HG02759 (cell line): ENCODE measurements around the gene LIMS2.

Experiments
- ATAC-seq: cut with Tn5 transposase; IDR thresholded peaks from one replicate; pipeline ENCODE4 v1.9.1; 2021; ENCODE audit warnings: mild to moderate bottlenecking, moderate library complexity; ENCODE audit not compliant: unreplicated experiment

LIMS2 gene

DNA sequence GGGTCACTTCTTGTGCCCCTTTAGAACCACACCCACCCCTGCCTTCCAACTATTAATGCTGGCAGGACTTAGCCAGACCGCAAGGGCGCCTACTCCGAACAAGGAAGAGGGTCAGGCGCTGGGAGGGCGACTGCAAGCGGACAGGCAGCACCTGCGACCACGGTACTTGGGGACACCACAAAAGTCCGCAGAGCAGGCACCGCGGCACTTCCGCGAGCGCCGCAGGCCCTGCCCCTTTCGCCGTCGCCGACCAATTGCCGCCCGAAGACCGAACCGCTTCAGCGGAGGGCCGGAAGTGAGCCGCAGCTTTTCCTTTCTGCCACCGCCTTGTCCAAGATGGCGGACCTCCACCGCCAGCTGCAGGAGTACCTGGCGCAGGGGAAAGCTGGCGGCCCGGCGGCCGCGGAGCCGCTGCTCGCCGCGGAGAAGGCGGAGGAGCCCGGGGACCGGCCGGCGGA, 25.9 kb upstream of the LIMS2 start, which contains the start of gene SFT2D3:
TSS of gene SFT2D3 (plus strand) at position 305 of the 458 bp plus-strand sequence. CDS start at position 337, 32 bp downstream.
- ATAC-seq = peak; percentile 74

DNA sequence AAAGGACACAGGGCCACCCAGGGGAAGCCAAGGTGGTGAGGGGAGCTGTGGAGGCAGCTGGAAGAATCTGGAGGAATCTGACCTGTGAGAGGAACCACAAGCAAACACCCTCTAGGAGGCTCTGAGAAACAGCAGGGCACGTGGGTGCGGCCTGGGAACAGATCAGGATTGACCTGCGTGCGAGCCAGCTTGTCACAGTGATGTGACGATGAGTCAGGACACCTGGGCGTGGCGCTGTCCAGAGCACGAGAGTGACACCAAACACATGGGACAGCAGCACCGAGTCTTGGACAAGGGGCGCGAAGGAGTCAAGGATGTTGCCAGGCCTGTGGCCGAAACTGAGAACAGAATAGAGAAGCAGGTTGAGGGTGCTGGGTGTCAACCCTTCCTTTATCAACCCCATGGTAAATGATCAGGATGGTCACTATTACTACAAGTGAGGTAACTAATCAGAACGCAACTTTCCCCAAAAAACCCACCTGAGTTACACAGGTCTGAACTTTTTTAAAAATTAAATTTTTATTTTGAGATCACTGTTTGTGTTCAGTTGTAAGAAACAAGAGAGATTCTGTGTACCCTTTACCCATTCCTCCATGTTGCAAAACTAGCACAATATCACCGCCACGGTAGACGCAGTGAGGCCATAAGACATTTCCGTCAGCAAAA, 25.3 kb upstream of the LIMS2 start:
- peak; percentile 61 for ATAC-seq

DNA sequence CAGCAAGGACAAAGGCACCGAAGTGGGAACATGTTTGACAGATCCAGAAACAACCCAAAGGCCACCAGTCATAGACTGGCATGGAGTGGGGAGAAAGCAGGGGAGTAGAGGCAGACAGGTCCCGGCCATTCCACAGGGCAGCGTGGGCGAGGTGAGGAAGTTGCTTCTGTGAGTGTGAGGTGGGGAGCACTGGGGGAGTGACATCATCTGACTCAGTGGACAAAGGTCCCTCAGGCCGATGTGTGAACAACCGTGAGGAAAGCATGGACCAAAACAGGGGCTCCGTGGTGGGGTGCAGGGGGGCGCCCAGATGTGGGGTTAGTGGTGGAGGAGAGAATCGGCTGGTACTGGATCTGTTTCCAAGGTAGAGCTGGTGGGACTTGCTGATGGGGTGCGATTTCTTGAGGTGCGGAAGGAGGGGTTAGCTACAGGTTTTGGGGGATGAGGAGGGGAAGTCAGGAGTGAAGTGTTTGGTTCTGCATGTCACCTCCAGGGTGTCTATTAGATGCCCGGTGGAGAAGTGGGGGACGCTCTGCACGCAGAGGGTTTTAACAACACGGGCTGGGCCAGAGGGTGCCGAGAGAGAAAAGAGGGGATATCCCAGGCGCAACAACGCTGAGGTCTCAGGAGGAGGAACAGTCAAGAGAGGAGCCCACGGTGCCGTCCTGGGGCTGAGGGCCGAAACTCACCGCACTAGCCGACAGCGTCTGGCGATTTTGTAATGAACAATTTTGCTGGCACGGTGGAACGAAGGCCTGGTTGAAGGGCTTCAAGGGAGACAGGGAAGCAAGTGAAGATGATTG, 23.4 kb upstream of the LIMS2 start:
- ATAC-seq = no peak

DNA sequence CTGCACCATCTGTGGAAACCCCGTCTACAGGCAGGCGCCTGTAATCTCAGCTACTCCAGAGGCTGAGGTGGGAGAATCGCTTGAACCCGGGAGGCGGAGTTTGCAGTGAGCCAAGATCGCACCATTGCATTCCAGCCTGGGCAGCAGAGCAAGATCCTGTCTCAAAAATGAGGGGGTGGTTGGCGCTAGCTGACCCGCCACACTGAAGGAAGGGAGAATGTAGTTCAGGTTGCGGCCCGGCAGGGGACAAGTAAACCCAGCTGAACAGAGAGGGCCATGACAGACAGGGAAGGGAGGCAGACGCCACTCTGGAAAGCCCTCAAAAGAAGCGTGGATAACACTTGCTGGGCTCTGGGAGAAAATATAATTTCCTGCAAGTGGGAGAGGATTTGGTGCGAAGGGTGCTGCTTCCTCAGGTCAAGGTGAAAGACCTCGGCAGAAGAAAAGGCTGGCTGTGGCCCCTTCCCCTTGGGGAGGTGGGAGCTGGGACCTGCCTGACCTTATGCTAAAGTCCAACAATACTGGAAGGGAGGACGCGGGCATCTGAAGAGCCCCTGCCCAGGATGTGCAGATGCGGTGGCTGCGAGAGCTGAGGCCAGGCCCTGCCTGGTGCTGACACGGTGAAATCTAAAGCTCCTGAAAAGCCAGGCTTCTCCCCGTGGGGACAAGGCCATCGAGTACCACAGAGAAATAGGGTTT, 22.3 kb upstream of the LIMS2 start:
- ATAC-seq = no peak

DNA sequence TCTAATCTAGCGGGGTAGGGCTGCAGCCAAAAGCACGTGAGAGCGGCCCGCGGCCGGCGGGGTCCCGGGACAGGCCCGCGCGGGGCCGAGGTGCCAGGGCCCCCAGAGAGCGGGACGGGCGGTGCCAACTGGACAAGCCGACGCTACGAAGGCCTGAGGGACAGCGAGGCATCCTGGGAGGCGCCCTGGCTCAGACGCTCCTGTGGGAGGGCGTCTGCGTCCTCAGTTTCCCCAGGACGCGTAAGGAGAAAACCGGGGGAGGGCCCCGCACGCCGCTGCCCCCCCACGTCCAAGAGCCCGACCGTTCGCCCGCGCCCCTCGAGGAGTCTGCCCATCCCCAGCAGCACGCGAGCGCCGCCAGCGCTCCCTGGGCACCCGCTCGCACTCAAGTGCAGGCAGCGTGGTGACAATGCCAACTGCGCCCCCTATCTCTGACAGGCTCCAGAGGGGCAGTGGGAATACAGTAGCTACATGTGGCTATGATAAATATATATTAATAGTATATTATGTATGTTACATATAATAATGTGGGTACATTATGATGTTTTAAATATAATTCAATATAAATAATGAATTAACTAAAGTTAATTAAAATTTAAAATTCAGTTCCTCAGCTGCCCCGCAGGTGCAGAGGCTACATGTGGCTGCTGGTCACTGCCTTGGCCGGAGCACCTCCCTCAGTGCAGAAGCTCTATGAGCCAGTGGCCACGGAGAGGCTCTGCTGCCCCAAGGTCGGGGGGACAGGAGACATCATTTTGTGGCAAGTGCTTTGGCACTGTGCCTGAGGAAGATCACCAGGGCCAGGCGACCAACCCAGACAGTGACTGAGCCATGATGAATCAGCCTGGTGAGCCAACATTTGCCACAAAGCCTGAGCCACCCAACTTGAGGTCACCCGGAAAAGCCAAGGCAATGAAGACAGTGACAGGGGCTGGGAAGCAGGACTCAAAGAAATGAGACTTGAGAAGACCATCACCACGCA, 20.5 kb upstream of the LIMS2 start:
- no peak for ATAC-seq

DNA sequence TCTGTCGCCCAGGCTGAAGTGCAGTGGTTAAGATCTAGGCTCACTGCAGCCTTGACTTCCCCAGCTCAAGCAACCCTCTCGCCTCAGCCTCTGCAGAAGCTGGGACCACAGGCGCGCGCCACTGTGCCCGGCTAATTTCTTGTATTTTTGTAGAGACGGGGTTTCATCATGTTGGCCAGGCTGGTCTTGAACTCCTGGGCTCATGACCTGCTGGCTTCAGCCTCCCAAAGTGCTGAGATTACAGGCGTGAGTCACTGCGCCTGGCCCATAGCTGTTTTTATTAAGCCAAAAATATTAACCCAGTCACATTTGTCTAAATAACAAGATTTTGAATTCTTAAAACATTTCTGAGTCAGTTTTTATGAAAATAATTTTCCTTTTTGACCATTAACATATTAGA, 19.7 kb upstream of the LIMS2 start:
- ATAC-seq = no peak

DNA sequence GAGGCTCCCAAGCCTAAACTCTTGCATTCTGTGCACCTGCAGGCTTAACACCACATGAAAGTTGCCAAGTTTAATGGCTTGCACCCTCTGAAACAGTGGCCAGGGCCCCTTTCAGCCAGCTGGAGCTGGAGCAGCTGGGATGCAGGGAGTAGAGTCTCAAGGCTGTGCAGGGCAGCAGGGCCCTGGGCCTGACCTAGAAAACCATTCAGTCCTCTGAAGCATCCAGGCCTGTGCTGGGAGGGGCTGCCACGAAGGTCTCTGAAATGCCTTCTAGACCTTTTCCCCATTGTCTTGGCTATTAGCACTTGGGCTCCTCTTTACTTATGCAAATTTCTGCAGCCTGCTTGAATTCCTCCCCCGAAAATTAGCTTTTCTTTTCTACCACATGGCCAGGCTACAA, 15.4 kb upstream of the LIMS2 start:
- ATAC-seq = no peak

DNA sequence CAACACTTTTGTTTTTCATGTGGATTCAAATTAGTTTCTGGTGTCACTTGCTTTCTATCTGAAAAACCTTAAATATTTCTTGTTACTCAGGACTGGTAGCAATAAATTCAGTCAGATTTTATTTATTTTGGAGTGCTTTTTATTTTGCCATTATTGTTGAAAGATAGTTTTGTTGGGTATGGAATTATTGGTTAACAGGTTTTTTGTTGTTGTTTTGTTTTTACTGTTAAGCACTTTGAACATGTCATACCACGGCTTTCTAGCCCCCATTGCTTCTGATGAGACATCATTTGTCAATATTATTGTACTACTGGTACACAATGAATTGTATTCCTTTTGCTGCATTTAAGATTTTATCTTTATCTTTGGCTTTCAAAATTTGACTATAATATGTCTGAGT, 13.1 kb upstream of the LIMS2 start:
- no peak for ATAC-seq

DNA sequence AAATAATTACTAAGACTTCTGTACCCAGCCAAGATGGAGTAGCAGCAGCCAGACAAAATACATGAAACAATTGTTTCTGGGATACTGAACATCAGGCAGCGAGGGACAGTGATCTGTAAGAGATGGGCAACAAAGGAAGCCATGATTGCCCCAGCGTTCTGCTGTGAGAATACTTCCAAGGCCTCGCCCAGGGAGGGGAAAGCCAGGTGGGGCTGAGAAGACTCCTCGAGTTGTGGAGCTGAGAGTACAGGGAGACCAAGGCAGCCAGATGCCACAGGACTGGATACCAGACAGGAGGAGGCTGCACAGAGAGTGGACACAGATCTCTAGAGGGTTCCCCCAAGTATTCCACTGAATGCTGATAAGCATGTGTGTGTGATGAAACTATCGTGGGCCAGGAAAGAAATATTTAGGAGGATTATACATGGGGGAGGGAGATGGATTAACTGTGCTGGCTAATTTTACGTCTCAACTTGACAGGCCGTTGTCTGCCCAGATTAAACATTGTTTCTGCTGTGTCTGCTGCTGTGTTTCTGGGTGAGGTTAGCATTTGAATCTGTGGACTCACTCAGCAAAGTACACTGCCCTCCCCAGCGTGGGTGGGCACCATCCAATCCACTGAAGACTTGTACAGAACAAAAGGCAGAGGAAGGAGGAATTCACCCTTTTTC, 10.2 kb upstream of the LIMS2 start:
- no peak for ATAC-seq

DNA sequence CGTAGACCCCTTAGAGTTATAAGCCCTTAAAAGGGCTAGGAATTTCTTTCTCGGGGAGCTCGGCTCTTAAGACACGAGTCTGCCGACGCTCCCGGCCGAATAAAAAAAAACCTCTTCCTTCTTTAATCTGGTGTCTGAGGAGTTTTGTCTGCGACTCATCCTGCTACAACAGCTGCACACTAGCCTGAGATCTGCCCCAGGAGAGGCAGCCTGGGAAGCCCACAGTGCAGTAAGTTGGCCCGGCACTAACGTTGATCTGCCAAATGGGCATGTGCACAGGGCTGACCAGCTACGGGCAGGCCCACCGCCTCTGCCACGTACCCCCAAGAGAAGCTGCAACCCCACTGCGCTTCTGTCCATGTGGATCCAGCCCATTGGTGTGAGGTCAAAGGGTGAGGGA, 8.4 kb upstream of the LIMS2 start:
- ATAC-seq = no peak

DNA sequence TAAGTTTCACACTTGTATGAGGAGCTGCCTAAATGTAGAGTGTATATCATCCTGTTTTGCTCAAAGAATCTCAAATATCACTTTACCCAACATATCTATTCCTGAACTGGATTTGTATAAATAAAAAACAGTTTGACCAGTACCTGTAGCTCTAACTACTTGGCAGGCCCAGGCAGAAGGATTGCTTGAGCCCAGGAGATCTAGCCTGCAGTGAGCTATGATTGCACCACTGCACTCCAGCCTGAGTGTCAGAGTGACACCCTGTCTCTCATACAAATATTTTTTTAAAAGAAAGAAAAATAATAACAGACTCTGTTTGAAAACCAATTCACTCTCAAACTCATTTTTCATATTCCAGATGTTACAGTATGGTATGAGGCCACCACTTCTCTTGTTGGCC, 7.7 kb upstream of the LIMS2 start:
- ATAC-seq = no peak

DNA sequence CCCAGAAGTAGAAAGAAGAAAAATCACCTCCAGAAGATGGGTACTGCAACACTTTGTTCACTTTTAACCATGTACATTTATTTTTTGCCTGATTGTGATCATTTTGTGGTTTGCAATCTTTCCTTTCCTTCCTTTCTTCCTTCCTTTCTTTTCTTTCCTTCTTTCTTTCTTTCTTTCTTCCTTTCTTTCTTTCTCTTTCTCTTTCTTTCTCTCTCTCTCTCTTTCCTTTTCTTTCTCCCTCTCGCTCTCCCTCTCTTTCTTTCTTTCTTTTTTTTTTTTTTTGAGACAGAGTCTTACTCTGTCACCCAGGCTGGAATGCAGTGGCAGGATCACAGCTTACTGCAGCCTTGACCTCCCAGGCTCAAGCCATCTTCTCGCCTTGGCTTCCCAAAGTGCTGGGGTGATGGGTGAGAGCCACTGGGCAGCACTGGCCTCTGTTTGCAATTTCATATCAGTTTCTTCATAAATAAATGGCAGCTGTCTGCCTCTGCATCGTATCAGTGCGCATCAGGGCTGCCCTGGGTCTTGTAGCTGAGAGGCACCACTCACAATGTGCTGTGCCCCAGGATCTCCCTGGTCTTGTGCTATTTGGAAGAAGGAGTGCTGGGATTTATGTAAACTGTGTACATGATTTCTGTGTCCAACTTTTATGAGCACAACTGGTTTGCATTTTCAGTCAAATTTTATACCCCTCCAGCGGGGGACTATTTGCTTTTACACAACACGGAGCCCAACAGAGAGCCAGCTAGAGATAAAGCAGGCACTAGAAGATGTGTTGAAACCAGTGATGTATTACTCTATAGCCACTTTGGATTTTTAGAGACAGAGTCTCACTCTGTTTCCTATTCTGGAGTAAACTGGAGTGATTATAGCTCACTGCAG, 6.9 kb upstream of the LIMS2 start:
- no peak for ATAC-seq

DNA sequence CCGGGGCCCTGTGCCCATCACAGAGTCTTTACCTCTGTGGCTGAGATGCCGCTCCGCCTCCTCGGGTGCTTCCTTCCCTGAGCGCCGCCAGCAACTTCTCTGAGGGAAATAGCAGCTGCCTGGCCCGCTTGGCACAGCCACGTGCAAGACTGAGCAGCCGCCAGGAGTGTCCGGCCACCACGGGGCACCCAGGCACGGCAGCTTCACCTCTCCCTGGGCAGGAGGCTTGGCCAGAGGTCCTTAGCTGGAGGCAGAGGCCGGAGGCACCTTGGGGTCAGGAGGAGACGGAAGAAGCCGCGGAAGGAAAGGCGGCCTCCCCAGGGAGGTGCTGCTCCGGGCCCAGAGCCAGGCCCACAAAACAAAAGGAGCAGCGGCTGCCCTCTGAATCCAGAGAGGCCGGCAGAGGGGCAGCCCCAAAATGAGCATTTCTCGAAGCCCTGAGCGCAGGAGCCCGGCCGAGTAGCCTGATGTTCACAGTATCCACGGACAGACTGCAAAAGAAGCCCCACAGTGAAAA, 6.0 kb upstream of the LIMS2 start:
- ATAC-seq = no peak

DNA sequence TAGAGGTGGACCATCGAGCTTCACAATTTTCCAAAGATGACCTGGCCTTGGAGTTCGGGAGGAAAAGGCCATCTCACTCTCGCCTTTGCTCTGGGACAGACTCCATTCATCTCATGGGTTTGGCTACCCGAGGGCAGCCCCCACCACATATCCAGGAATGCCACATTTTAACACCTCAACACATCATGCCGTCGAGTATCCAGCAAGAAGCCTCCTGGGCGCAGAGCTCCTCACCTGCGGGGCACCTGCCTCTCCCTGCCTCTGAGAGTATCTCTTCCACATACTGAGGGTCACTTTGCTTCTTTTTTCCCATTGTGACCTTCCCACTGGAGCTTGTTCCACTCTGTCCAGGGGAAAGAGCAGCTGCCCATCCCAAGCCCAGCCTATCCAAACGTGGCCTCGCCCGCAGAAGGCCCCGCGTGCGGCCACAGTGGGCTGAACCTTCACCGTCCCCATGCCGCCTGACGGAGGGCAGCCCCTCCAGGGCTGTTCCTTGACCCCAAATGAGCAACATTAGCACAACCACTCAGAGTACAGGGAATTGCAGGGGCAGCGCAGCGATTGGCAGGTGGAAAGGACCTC, 5.5 kb upstream of the LIMS2 start:
- ATAC-seq = no peak

DNA sequence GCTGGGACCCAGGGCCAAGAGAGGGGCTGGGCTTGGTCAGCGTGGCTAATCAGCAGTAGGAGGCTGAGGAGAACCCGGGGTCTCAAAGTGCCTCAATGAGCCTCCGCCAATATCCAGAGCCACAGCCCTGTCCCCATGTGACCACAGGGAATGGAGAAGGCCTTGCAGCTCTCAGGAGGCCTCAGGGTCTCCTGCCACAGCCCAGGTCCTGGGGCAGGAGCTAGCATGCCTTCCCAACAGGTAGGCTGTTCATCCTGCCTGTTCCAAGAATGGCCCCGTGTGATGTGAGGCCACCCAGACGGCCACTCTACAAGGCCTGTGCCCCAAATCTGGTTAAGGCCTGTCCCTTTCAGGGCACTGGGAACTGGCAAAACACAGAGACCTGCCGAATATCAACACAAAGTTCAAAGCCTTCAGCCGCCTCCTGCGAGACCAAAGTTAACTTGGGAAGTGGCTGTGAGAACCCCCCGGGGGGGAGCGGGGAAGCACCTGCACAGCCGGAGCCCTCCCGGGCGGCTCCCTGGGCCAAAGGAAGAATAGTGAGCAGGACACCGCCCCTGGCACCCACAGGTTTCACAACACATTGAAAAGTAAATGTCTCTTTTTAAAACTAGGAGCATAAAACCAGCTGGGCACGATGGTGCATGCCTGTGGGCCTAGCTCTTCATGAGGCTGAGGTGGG, 4.5 kb upstream of the LIMS2 start:
- ATAC-seq = no peak

DNA sequence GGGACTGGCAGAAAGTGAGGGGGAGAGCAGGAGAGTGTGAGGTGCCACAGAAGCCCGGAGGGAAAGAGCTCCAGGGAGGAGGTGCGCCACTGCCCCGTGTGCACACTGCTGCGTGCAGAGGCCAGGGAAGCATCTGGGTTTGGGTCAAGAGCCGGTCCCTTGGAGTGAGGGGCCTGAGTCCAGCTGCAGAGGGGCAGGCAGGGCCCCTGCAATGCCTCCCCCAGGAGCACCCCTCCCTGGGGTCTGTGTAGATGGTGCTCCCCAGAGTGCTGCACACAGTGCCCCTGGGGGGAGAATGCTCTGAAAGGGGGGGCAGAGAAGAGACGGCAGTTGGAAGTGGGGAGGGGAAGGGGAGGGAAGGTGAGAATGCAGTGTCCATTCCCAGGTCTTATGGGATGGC, 3.7 kb upstream of the LIMS2 start:
- ATAC-seq = no peak

DNA sequence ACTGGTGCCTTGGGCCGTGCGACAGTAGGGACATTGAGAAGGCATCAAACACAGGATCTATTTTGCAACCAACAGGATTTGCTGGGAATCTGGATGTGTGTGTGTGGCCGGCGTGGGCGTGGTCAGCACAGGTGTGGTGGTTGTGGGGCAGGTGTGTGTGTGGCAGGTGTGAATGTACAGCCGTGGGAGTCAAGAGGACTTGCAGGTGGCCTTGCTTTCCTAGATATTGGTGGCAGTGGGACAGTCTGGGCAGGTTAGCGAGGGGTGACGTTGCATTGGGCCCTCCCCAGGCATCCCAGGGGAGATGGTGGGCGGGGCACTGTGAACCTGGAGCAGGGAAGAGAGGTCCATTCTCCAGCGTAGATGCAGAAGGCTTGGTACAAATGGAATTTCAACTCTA, 3.2 kb upstream of the LIMS2 start:
- no peak for ATAC-seq

DNA sequence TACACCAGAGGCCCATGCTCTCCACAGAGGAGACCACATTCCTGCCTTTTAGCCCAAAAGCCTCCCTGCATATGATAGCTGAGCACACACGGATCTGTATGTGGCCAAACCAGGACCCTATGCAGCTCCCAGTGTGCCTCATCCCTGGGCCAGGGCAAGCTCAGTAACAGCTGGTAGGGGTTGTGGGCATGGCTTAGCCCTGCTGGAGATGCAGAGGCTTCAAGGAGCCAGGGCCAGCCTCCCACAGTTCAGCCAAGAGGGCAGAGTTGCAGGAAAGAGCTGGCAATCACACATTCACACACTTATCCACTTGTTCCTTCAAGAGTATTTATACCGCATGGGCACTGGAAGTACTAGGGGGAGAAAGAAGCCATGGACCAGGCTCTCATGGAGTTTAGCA, 1.6 kb upstream of the LIMS2 start:
- no peak for ATAC-seq
